SK-N-SH (cell line): ENCODE results near the gene FARSA. TPM values are rescaled to one million over a fixed set of nuclear protein-coding genes. Genes with fewer than 3 reads are reported as not detected.

Experiments
- CTCF ChIA-PET: fragments of 300-600, 350-600 bp; formaldehyde crosslinking; extraction: SDS; loops from one replicate; lab custom pipeline; 2021; lab: Yijun Ruan, JAX
- POLR2A ChIA-PET: fragments of 350-600 bp; sonication (Branson Sonifier 250); formaldehyde crosslinking; extraction: SDS; loops from one replicate; lab custom pipeline; 2020; ENCODE audit warnings: antibody characterized with exemption, inconsistent platforms; lab: Yijun Ruan, JAX
- DNase-seq: peaks from one replicate; pipeline ENCODE4 v3.0.0; 2012
- H2AFZ ChIP-seq: fragments of 200-600 bp; sonication (generic); 2 replicates; pipeline ENCODE4 v1.8.1; 2016; ENCODE audit warnings: antibody characterized with exemption, mild to moderate bottlenecking, low read depth
- H3F3A ChIP-seq: fragments of 200-600 bp; sonication (generic); replicated peaks from 2 replicates; pipeline ENCODE3; 2016; ENCODE audit warnings: antibody characterized with exemption, mild to moderate bottlenecking; ENCODE audit not compliant: insufficient read depth
- H3K27ac ChIP-seq, 2 experiments: fragments of 200-500 bp in 1 of 2; fragments of 200-600 bp in 1 of 2; sonication (Bioruptor generic) in 1 of 2; sonication (generic), shearing (Covaris generic) in 1 of 2; 2 replicates each; pipeline versions ENCODE4 v1.5.1 to v1.6.1; 2014 to 2016; ENCODE audit warnings: low read depth in 2 of 2, inconsistent platforms in 1 of 2, low read length in 1 of 2, mild to moderate bottlenecking in 1 of 2, mixed read lengths in 1 of 2
- H3K27me3 ChIP-seq: fragments of 200-600 bp; sonication (generic), shearing (Covaris generic); 2 replicates; pipeline ENCODE4 v1.6.1; 2016; ENCODE audit warnings: mixed run types; ENCODE audit not compliant: insufficient read depth
- H3K36me3 ChIP-seq, 2 experiments: fragments of 200-500 bp in 1 of 2; fragments of 200-600 bp in 1 of 2; sonication (Bioruptor generic) in 1 of 2; sonication (generic) in 1 of 2; replicated peaks in 1 of 2; 2 replicates each; pipeline versions ENCODE3 to v1.5.1; 2014 to 2016; ENCODE audit warnings: low read length in 1 of 2, mild to moderate bottlenecking in 1 of 2; ENCODE audit not compliant: insufficient read depth in 2 of 2, control insufficient read depth in 1 of 2
- H3K4me1 ChIP-seq, 2 experiments: fragments of 200-500 bp in 1 of 2; fragments of 200-600 bp in 1 of 2; sonication (Bioruptor generic) in 1 of 2; sonication (generic), shearing (Covaris generic) in 1 of 2; 2 replicates each; pipeline versions ENCODE4 v1.5.1 to v1.6.1; 2014 to 2016; ENCODE audit warnings: low read depth in 1 of 2, low read length in 1 of 2, mixed run types in 1 of 2; ENCODE audit not compliant: insufficient read depth in 2 of 2, control insufficient read depth in 1 of 2
- H3K4me2 ChIP-seq: fragments of 200-600 bp; sonication (generic), shearing (Covaris generic); 2 replicates; pipeline ENCODE4 v1.6.1; 2017; ENCODE audit warnings: mixed run types
- H3K4me3 ChIP-seq, 2 experiments: fragments of 200-500 bp in 1 of 2; fragments of 200-600 bp in 1 of 2; sonication (Bioruptor generic) in 1 of 2; sonication (generic), shearing (Covaris generic) in 1 of 2; 2 replicates each; pipeline versions ENCODE4 v1.5.1 to v1.8.1; 2014 to 2016; ENCODE audit warnings: low read depth in 2 of 2, inconsistent platforms in 1 of 2, low read length in 1 of 2, mild to moderate bottlenecking in 1 of 2, mixed read lengths in 1 of 2, moderate library complexity in 1 of 2
- H3K79me2 ChIP-seq: fragments of 200-600 bp; sonication (generic); 2 replicates; pipeline ENCODE4 v1.8.1; 2017; ENCODE audit warnings: mild to moderate bottlenecking; ENCODE audit not compliant: insufficient read depth
- H3K9ac ChIP-seq: fragments of 200-600 bp; sonication (generic); 2 replicates; pipeline ENCODE4 v1.6.1; 2017; ENCODE audit warnings: mixed run types
- H3K9me2 ChIP-seq: fragments of 200-600 bp; sonication (generic); 2 replicates; pipeline ENCODE4 v1.6.1; 2017; ENCODE audit warnings: mixed run types
- H3K9me3 ChIP-seq: fragments of 200-600 bp; sonication (generic); 2 replicates; pipeline ENCODE4 v1.6.1; 2017; ENCODE audit warnings: mixed run types, mild to moderate bottlenecking, moderate library complexity
- H4K20me1 ChIP-seq: fragments of 200-600 bp; sonication (generic); 2 replicates; pipeline ENCODE4 v1.6.1; 2017; ENCODE audit warnings: mild to moderate bottlenecking, mixed run types; ENCODE audit not compliant: insufficient read depth
- CHD2 ChIP-seq: fragments of 150-350 bp; IDR thresholded peaks from 2 replicates; pipeline ENCODE4 v1.6.1; 2018; ENCODE audit warnings: low read length; ENCODE audit not compliant: partially characterized antibody
- ELF1 ChIP-seq: IDR thresholded peaks from 2 replicates; pipeline ENCODE4 v1.4.0; 2012
- FOXJ3 ChIP-seq: sonication (generic); formaldehyde crosslinking; IDR thresholded peaks from 2 replicates; pipeline ENCODE4 v1.5.1; 2020; ENCODE audit warnings: mild to moderate bottlenecking, missing genetic modification reagents
- IRF3 ChIP-seq: fragments of 150-350 bp; IDR thresholded peaks from 2 replicates; pipeline ENCODE4 v1.6.1; 2016; ENCODE audit warnings: mild to moderate bottlenecking, low read depth, low read length
- JUND ChIP-seq: IDR thresholded peaks from 2 replicates; pipeline ENCODE4 v1.4.0; 2012
- NRF1 ChIP-seq: IDR thresholded peaks from 2 replicates; pipeline ENCODE4 v1.6.1; 2012; ENCODE audit warnings: low read depth, mild to moderate bottlenecking, low read length
- POLR2AphosphoS5 ChIP-seq: IDR thresholded peaks from 2 replicates; pipeline ENCODE4 v1.6.1; 2012; ENCODE audit warnings: low read depth, low read length
- RCOR1 ChIP-seq: fragments of 150-350 bp; IDR thresholded peaks from 2 replicates; pipeline ENCODE4 v1.6.1; 2017; ENCODE audit warnings: antibody characterized with exemption, low read length
- REST ChIP-seq: IDR thresholded peaks from 2 replicates; pipeline ENCODE4 v1.6.1; 2012; ENCODE audit warnings: mild to moderate bottlenecking, low read depth, low read length, moderate library complexity
- RFX5 ChIP-seq: IDR thresholded peaks from 2 replicates; pipeline ENCODE4 v1.6.1; 2012; ENCODE audit warnings: mild to moderate bottlenecking, improper control_type of control experiment, low read length
- TCF12 ChIP-seq: IDR thresholded peaks from 2 replicates; pipeline ENCODE4 v1.4.0; 2012
- TEAD4 ChIP-seq: IDR thresholded peaks from 2 replicates; pipeline ENCODE4 v1.4.0; 2012; ENCODE audit warnings: mild to moderate bottlenecking, borderline replicate concordance; ENCODE audit not compliant: insufficient read depth
- WGBS: methylation state at CpG from one replicate; pipeline ENCODE4 v1.1.6; 2017; ENCODE audit warnings: low lambda C conversion rate; 5-methylcytosine and 5-hydroxymethylcytosine counted together
- polyA plus RNA-seq, 3 experiments: library from polyadenylated mRNA; depleted of rRNA; stranded (reverse); fragments of >200 nt; gene quantifications; 2 replicates each; pipeline ENCODE4 v1.2.3, GENCODE V29; 2012
- TF ChIP-seq, protein P1 (sequence below): IDR thresholded peaks from 2 replicates; pipeline ENCODE4 v1.4.0; 2012; ENCODE audit warnings: low read depth, borderline replicate concordance

FARSA gene
- polyA plus RNA-seq, 1 of the 3 experiments (the other 2 are of a cell fraction), result 170 TPM

DNA sequence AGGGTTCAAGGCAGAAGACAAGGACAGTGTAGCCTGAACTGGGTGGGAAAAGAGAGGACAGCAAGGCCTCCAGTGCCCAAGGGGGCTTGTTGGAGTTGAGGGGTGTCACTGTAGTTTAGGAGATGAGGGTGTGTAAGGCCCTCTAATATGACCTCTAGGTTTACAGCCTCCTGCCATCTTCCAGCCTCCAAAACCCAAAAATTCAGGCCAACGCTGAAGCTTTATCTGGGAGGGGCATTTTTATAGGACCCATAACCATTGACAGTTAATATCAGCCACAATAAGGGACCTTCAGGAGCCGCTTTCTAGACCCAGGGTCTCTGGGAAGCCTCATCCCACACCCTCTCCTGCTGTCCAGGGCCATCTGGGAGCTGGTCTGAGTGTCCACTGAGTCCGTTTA is 49.3 kb downstream of the FARSA start:
- DNase-seq, result no peak
- no peak overlapping the region for H3K27ac ChIP-seq
- H3K36me3 ChIP-seq, result no peaks in the 10 kb centered on the region
- no peaks in the 10 kb centered on the region for H4K20me1 ChIP-seq
- H3K4me1 ChIP-seq, result peaks cover 0 to 9% of the 10 kb centered on the region in 2 experiments; a peak in 1 of 4 replicates
- no peaks in the 10 kb centered on the region for H3K9me2 ChIP-seq
- no peak overlapping the region for H2AFZ ChIP-seq
- TF ChIP-seq CHD2 (no peak), JUND (no peak), IRF3 (no peak), TCF12 (no peak), POLR2AphosphoS5 (no peak), TEAD4 (no peak), NRF1 (no peak), ELF1 (no peak), REST (no peak), RCOR1 (no peak), RFX5 (no peak), FOXJ3 (CRISPR knock-in tag) (no peak)
- TF ChIP-seq, protein P1, sequence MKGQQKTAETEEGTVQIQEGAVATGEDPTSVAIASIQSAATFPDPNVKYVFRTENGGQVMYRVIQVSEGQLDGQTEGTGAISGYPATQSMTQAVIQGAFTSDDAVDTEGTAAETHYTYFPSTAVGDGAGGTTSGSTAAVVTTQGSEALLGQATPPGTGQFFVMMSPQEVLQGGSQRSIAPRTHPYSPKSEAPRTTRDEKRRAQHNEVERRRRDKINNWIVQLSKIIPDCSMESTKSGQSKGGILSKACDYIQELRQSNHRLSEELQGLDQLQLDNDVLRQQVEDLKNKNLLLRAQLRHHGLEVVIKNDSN, result no peak
- POLR2A ChIA-PET, result no interaction called here
- H3K9me3 ChIP-seq, result no peaks in the 10 kb centered on the region
- H3K4me3 ChIP-seq, result no peak overlapping the region
- CTCF ChIA-PET, result interaction anchor here (0.6 to 5.4 kb wide), 12 partner anchors 8 to 81 kb away, joined by 3 to 28 read pairs (median 4); no protein-coding TSS in a partner anchor
- peaks cover 6% of the 10 kb centered on the region for H3F3A ChIP-seq
- H3K4me2 ChIP-seq, result no peak overlapping the region
- H3K9ac ChIP-seq, result no peak overlapping the region
- H3K27me3 ChIP-seq, result peaks cover 11% of the 10 kb centered on the region; the same call in 1 of the 2 replicates
- 90% methylated on average over 3 of the region's 3 CpGs for WGBS
- H3K79me2 ChIP-seq, result no peaks in the 10 kb centered on the region
